Psoas muscle (tissue), 8 donors: ENCODE measurements around the gene CIPC. TPM values are rescaled to one million over a fixed set of nuclear protein-coding genes. Genes with fewer than 3 reads are reported as not detected.

Experiments used
- ATAC-seq, 4 donors: fragments of 200-7000 bp; cut with Tn5 transposase; one replicate each; pipeline ENCODE4 v1.9.1; 2020; ENCODE audit warnings: moderate library complexity in 3 of 4, mild to moderate bottlenecking in 2 of 4
- DNase-seq, 2 donors: peaks; one replicate each; pipeline ENCODE4 v3.0.0-alpha.2; 2020
- H3K27ac ChIP-seq: fragments of 200-600 bp; one replicate; pipeline ENCODE4 v1.8.0; 2022
- H3K27me3 ChIP-seq, 3 donors: fragments of 200-600 bp in 1 of 3; one replicate each; pipeline versions ENCODE4 v1.6.1 to v1.8.0; 2013 to 2022; ENCODE audit warnings: low read length in 2 of 3, mild to moderate bottlenecking in 2 of 3, moderate library complexity in 1 of 3; ENCODE audit not compliant: insufficient read depth in 3 of 3
- H3K36me3 ChIP-seq, 2 donors: fragments of 200-600 bp in 1 of 2; one replicate each; pipeline versions ENCODE4 v1.6.1 to v1.8.0; 2013 to 2022; ENCODE audit warnings: low read depth in 1 of 2, mild to moderate bottlenecking in 1 of 2, moderate library complexity in 1 of 2; ENCODE audit not compliant: insufficient read depth in 1 of 2
- H3K4me1 ChIP-seq: fragments of 200-600 bp; one replicate; pipeline ENCODE4 v1.8.0; 2022
- H3K4me3 ChIP-seq: fragments of 200-600 bp; one replicate; pipeline ENCODE4 v1.8.0; 2022; ENCODE audit warnings: mild to moderate bottlenecking
- H3K9me3 ChIP-seq: fragments of 200-600 bp; one replicate; pipeline ENCODE4 v1.8.0; 2022
- WGBS, 3 donors: extraction: QIAGEN DNeasy Blood & Tissue Kit; methylation state at CpG; one replicate each; pipeline versions ENCODE4 v1.1.6 to v1.1.7; 2013; 5-methylcytosine and 5-hydroxymethylcytosine counted together
- intact Hi-C, 2 donors: fragments of 100-400 bp; cut with DNase I; formaldehyde crosslinking; loops; one replicate each; pipeline versions ENCODE4 v1.11.0 to v1.14.2; 2022
- polyA plus RNA-seq, 3 donors: library from polyadenylated mRNA; stranded (reverse); fragments of 200-250 nt; gene quantifications; one replicate each; pipeline ENCODE4 v1.2.3, GENCODE V29; 2013
- total RNA-seq, 4 donors: library from RNA; stranded (reverse); fragmentation: NEBNext Ultra II Directional in 2 of 4; extraction: Animal tissue kit (Norgen Biotek cat#: 25700) in 2 of 4; gene quantifications; one replicate each; pipeline versions ENCODE4 v1.2.1 to v1.2.4, GENCODE V29; 2021 to 2023
- TF ChIP-seq, protein P1 (sequence below): fragments of 200-600 bp; IDR thresholded peaks from one replicate; pipeline ENCODE4 v1.8.0; 2022; ENCODE audit warnings: antibody characterized with exemption
- donor health status: healthy with polysubstance abuse.
- donor health status: DM: no; HTN: no; CAD: no; lungs with moderate emphysema.
- donor health status: Bipolar disorder and iron deficiency.
- donor health status: healthy.
- donor health status: DM: yes; HTN: yes; CAD: no.
- donor health status: DM: no; HTN: no; CAD: no.
- donor health status: DM: no; HTN: no; CAD: no.
- donor health status: DM: yes; HTN: yes; CAD: no.

The CIPC gene
- total and polyA plus RNA-seq, 7 donors, result 23.1 to 133 (median 101) TPM

DNA sequence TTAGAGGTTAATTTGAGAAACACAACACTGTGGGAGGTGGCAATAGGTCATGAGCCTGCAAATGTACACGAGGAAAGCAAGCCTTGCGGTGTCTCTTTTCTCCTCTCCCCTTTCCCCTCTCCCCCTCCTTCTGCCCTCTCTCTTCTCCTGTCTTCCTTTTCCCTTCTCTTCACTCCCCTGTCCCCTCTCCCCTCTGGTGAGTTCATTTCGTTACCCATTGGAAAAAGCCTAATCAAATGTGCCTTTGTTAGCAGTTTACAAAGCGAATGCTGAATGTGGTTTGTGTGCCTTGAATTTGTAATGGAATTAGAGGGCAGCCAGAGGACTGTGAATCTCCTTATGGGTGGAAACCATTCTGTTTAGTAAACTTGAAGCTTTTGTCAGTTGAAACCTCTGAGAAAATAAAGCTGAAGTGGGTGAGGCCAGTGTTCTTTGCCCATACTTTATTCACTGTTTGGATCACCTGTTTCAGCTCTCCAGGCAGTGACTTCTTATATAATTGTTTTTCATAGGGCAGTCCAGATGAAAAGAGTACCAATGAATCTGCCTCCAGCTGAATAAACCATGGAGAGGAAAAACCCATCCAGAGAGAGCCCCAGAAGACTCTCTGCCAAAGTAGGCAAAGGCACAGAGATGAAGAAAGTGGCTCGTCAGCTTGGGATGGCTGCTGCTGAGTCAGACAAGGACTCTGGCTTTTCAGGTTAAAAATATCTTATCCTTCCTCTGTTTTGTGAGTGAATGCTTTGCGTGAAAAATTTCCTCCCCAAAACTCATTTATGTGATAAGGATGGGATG lies 7.3 kb downstream of the CIPC start:
- no peaks in the 10 kb centered on the region for H3K9me3 ChIP-seq
- H3K36me3 ChIP-seq, result peaks cover 0 to 49% of the 10 kb centered on the region in 2 donors
- WGBS, 3 donors, result 27 to 46% (median 29%) methylated on average over 6 of the region's 6 CpGs
- peak overlapping the region; percentile 98 for H3K27ac ChIP-seq
- TF ChIP-seq, protein P1, sequence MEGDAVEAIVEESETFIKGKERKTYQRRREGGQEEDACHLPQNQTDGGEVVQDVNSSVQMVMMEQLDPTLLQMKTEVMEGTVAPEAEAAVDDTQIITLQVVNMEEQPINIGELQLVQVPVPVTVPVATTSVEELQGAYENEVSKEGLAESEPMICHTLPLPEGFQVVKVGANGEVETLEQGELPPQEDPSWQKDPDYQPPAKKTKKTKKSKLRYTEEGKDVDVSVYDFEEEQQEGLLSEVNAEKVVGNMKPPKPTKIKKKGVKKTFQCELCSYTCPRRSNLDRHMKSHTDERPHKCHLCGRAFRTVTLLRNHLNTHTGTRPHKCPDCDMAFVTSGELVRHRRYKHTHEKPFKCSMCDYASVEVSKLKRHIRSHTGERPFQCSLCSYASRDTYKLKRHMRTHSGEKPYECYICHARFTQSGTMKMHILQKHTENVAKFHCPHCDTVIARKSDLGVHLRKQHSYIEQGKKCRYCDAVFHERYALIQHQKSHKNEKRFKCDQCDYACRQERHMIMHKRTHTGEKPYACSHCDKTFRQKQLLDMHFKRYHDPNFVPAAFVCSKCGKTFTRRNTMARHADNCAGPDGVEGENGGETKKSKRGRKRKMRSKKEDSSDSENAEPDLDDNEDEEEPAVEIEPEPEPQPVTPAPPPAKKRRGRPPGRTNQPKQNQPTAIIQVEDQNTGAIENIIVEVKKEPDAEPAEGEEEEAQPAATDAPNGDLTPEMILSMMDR, result no peak
- peaks cover 87% of the 10 kb centered on the region for H3K4me1 ChIP-seq
- H3K4me3 ChIP-seq, result peak overlapping the region; percentile 37
- no peak for DNase-seq
- ATAC-seq, result peak in 3 of 4 donors; percentile 39 to 56 (median 44)
- no peaks in the 10 kb centered on the region for H3K27me3 ChIP-seq
- intact Hi-C loops, result no loop called here

DNA sequence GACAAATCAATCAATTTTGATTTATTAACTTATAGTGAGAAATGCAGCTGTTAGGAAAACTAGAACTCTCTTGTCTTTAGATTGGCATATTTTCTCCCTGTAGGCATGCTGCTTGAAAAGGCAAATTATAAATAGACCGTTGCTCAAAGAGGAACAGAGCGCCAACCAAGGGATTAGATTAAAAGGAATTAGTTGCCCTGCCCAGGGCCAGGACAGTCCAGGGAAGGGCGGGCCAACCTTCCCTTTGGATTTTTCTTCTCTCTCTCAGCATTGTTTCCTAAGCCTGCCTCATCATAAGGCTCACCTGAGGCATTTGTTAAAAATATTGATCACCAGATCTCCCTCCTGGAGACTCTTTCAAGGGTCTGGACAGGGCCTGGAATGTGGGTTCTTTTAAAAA lies 8.6 kb downstream of the CIPC start:
- DNase-seq, result no peak
- Histone ChIP-seq H3K4me1 (peaks cover 86% of the 10 kb centered on the region), H3K36me3 (peaks cover under 1 to 62% of the 10 kb centered on the region in 2 donors)

DNA sequence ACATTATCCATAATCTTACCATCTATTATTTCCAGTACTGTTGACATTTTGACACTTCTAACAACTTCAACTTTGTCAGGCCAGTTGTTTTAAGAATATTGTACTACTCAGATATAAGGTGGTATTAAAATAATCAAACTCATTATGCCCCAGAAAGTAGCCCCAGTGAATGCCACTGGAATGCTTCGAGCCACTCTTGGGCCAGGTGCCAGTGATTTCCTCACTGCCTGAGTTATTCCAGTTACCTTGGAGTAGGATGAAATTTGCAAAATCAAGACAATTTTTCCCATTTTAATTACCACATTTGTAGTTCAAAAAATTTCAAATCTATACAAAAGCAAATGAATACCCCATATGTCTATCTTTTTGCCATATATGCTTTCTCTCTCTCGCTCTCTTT lies 9.2 kb downstream of the CIPC start:
- intact Hi-C loops, result no loop called here
- WGBS, 3 donors, result 57 to 72% (median 60%) methylated on average over 2 of the region's 2 CpGs
- peaks cover 4 to 68% of the 10 kb centered on the region in 2 donors for H3K36me3 ChIP-seq

More for the DNA sequence above, 8.6 kb downstream of the CIPC start:
- intact Hi-C loops, result no loop called here
- H3K4me3 ChIP-seq, result no peak overlapping the region
- peak; percentile 79 to 85 (median 84) for ATAC-seq
- TF ChIP-seq, protein P1, result no peak
- no peaks in the 10 kb centered on the region for H3K9me3 ChIP-seq
- peak overlapping the region; percentile 98 for H3K27ac ChIP-seq
- WGBS, 3 donors, result 29 to 32% (median 30%) methylated on average over 3 of the region's 3 CpGs
- H3K27me3 ChIP-seq, result no peaks in the 10 kb centered on the region

DNA sequence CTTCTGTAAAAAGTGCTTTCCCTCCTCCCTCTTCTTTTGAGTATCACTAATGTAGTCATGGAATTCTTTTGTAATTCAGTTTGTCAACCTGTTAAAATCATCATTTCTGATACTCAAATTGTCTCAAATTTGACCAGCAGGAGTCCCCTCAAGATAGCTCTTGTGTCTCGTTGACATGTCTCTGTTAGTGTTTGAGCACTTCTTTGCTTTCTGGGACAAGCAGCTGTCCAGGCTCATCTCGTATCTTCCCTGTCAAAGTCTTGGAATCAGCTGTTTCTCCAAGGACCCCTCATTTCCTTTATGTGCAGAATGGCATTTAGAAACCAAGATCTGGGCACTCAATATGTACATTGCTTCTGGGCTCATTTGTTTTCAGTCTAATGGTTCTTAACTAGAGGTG lies 10.7 kb downstream of the CIPC start:
- DNase-seq, result no peak
- H3K4me3 ChIP-seq, result no peak overlapping the region
- H3K27me3 ChIP-seq, result no peaks in the 10 kb centered on the region
- peaks cover 4 to 83% of the 10 kb centered on the region in 2 donors for H3K36me3 ChIP-seq
- TF ChIP-seq, protein P1, result no peak
- WGBS, 3 donors, result 42 to 60% (median 44%) methylated on average over 2 of the region's 2 CpGs
- intact Hi-C loops, result no loop called here
- H3K4me1 ChIP-seq, result peaks cover 70% of the 10 kb centered on the region
- no peaks in the 10 kb centered on the region for H3K9me3 ChIP-seq
- ATAC-seq, result no peak
- peak overlapping the region; percentile 3 for H3K27ac ChIP-seq

More for the DNA sequence above, 9.2 kb downstream of the CIPC start:
- TF ChIP-seq, protein P1, result no peak
- DNase-seq (peak in 1 of 2 donors; percentile 48), ATAC-seq (no peak)
- Histone ChIP-seq H3K4me1 (peaks cover 83% of the 10 kb centered on the region), H3K27ac (peak overlapping the region; percentile 98), H3K4me3 (no peak overlapping the region), H3K9me3 (no peaks in the 10 kb centered on the region), H3K27me3 (no peaks in the 10 kb centered on the region)
